K562 (cell line): ENCODE results near the gene GJB4.

Experiments used
- ADNP ChIP-seq: fragments of 200-800 bp; sonication (Bioruptor generic); IDR thresholded peaks from 2 replicates; pipeline ENCODE4 v1.6.1; 2016; ENCODE audit warnings: missing genetic modification characterization, missing compliant biosample characterization
- CBX3 ChIP-seq, 2 experiments: IDR thresholded peaks; 1 replicate in 1 of 2; 2 replicates in 1 of 2; pipeline ENCODE4 v1.6.1; 2012; ENCODE audit warnings: inconsistent platforms in 2 of 2, low read length in 2 of 2, borderline replicate concordance in 1 of 2, control low read depth in 1 of 2
- CEBPG ChIP-seq, 3 experiments: fragments of 200-800 bp in 1 of 3; sonication (Bioruptor generic) in 1 of 3; sonication (generic) in 1 of 3; formaldehyde crosslinking in 1 of 3; IDR thresholded peaks in 2 of 3; conservative IDR thresholded peaks in 1 of 3; 2 replicates each; pipeline versions ENCODE4 v1.6.1 to v1.8.0; 2016 to 2022; ENCODE audit warnings: missing compliant biosample characterization in 2 of 3, missing genetic modification characterization in 2 of 3, mild to moderate bottlenecking in 1 of 3, missing genetic modification reagents in 1 of 3
- DNMT1 ChIP-seq: fragments of 450-650 bp; IDR thresholded peaks from 2 replicates; pipeline ENCODE4 v1.6.1; 2016; ENCODE audit warnings: antibody characterized with exemption, mild to moderate bottlenecking
- NBN ChIP-seq: fragments of 450-650 bp; IDR thresholded peaks from 2 replicates; pipeline ENCODE4 v1.6.1; 2016; ENCODE audit warnings: low read depth, mild to moderate bottlenecking
- NFRKB ChIP-seq: fragments of 450-650 bp; IDR thresholded peaks from 2 replicates; pipeline ENCODE4 v1.6.1; 2016; ENCODE audit warnings: low read depth
- POLR2G ChIP-seq: fragments of 200-400 bp; formaldehyde crosslinking; IDR thresholded peaks from 2 replicates; pipeline ENCODE4 v1.6.1; 2017; ENCODE audit warnings: low read depth, mild to moderate bottlenecking, antibody characterized with exemption, low read length, moderate library complexity
- TF ChIP-seq, protein P1 (sequence below), 3 experiments: IDR thresholded peaks in 2 of 3; conservative IDR thresholded peaks in 1 of 3; 2 replicates each; pipeline ENCODE4 v1.5.1; 2011 to 2012; ENCODE audit warnings: low read length in 3 of 3, mild to moderate bottlenecking in 3 of 3, control low read depth in 2 of 3, improper control_type of control experiment in 1 of 3, inconsistent platforms in 1 of 3, low read depth in 1 of 3, mixed read lengths in 1 of 3, moderate library complexity in 1 of 3; ENCODE audit not compliant: insufficient read depth in 2 of 3

DNA sequence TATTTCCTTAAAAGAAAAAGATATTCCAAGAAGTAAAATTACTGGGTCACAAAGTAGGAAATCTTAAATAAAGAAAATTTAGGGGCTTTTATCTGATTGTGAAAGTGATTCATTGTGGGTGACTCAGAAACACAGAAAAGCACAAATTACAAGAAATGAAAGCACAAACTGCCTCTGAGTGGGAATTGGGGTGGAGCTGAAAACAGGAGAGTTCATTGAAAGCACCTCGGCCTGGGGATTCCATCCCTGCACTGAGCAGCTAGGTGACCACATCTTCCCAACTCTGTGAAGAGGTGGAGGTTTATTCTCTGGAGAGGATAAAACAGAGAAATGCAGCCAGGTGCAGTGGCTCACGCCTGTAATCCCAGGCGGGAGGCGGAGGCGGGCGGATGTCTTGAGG is 40.7 kb downstream of the GJB4 start:
- no peak for TF ChIP-seq NBN
- TF ChIP-seq, protein P1, sequence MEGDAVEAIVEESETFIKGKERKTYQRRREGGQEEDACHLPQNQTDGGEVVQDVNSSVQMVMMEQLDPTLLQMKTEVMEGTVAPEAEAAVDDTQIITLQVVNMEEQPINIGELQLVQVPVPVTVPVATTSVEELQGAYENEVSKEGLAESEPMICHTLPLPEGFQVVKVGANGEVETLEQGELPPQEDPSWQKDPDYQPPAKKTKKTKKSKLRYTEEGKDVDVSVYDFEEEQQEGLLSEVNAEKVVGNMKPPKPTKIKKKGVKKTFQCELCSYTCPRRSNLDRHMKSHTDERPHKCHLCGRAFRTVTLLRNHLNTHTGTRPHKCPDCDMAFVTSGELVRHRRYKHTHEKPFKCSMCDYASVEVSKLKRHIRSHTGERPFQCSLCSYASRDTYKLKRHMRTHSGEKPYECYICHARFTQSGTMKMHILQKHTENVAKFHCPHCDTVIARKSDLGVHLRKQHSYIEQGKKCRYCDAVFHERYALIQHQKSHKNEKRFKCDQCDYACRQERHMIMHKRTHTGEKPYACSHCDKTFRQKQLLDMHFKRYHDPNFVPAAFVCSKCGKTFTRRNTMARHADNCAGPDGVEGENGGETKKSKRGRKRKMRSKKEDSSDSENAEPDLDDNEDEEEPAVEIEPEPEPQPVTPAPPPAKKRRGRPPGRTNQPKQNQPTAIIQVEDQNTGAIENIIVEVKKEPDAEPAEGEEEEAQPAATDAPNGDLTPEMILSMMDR (IDR thresholded peaks at IDR 0.05 in 2 of 3, conservative IDR thresholded peaks at IDR 0.05 in 1 of 3; ENCODE audit: insufficient read depth in 2 of 3, low read depth in 1 of 3, low read length in 3 of 3), result no peak
- no peak for TF ChIP-seq POLR2G
- no peak for TF ChIP-seq DNMT1
- no peak for TF ChIP-seq CEBPG (CRISPR knock-in tag; IDR thresholded peaks at IDR 0.05)
- no peak for TF ChIP-seq CEBPG (tag; conservative IDR thresholded peaks at IDR 0.05 in 1 of 2, IDR thresholded peaks at IDR 0.05 in 1 of 2)
- TF ChIP-seq CBX3 (IDR thresholded peaks at IDR 0.05; ENCODE audit: borderline replicate concordance in 1 of 2, low read length in 2 of 2), result no peak
- no peak for TF ChIP-seq NFRKB
- TF ChIP-seq ADNP (tag), result no peak
